Activated T-helper 2 cell treated with anti-CD3 and anti-CD28 coated beads, Interferon-gamma antibody, Interleukin-2, Interleukin-4, amounts not matched to agents 10 μg/mL and 5 μg/mL and 100 μg/mL, durations not matched to agents 14 hours and 24 hours and 36 hours (primary cell): ENCODE measurements around the gene ENDOG. TPM values are rescaled to one million over a fixed set of nuclear protein-coding genes. Genes with fewer than 3 reads are reported as not detected.
A peak's percentile ranks its signal among the peaks of the same experiment; 100 is the strongest.
"Not testable (repeated sequence)": the region's sequence is repeated elsewhere in the genome, so short reads cannot be mapped to it uniquely, and the experiment has no call there.

ENCODE experiments used
- DNase-seq: peaks from one replicate; pipeline ENCODE4 v3.0.0; 2021; ENCODE audit warnings: low spot score
- H3K27ac Mint-ChIP-seq: one replicate; pipeline ENCODE4 v1.8.0; 2021; ENCODE audit warnings: mixed read lengths
- H3K27me3 Mint-ChIP-seq: one replicate; pipeline ENCODE4 v1.8.0; 2021; ENCODE audit warnings: low read depth, mixed read lengths
- H3K36me3 Mint-ChIP-seq: one replicate; pipeline ENCODE4 v1.8.0; 2021; ENCODE audit warnings: low read depth, mixed read lengths
- H3K4me1 Mint-ChIP-seq: one replicate; pipeline ENCODE4 v1.8.0; 2021; ENCODE audit warnings: low read depth, mixed read lengths
- H3K4me3 Mint-ChIP-seq: one replicate; pipeline ENCODE4 v1.8.0; 2021; ENCODE audit warnings: low read depth, mild to moderate bottlenecking, moderate library complexity, mixed read lengths
- H3K9me3 Mint-ChIP-seq: one replicate; pipeline ENCODE4 v1.8.0; 2021; ENCODE audit warnings: mixed read lengths
- intact Hi-C: fragments of 100-400 bp; cut with micrococcal nuclease; formaldehyde crosslinking; loops from one replicate; pipeline ENCODE4 v1.15.1; 2023
- total RNA-seq: library from RNA; stranded (reverse); gene quantifications from 2 replicates; pipeline ENCODE4 v1.2.3, GENCODE V29; 2022

Gene ENDOG
- total RNA-seq, 1 donor from 2014 or later = 21.7 TPM

DNA sequence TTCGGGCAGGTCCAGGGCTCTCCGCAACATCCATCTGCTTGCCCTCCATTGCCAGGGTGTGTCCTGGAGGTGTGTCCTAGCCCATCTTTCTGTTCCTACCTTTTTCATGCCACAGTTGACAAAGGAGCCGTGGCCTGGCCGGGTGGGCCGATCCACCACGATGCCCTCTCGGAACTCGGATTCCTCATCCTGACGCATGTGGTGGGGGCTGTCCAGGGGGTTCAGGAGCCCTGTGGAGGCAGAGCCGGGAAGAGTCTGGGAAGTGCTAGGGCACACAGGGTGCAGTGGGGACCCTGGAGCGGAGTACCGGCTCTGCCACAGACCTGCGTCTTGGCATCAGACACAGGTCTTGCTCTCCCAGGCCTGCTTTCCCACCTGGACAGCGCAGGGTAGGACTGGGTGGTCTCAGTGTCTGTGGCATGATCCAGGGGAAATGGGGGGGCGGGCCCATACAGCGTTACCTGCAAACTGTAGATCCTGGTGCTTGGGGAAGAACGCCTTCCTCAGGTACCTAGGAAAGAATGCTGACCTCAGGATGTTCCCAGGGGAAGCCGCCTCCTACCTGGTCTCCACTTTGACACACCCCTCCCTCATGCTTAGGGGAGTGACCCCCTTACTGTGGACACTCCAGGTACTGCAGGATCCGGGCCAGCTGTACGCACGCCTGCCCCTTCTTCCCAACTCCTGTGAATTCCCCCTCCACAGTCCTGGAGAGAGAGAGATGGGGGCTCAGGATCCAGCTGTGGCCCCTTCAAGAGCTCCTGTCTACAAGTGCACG lies 7.8 kb downstream of the ENDOG start:
- Mint-ChIP-seq H3K9me3 (no peaks in the 10 kb centered on the region), H3K36me3 (peaks cover 73% of the 10 kb centered on the region), H3K4me1 (peaks cover 16% of the 10 kb centered on the region), H3K27me3 (no peaks in the 10 kb centered on the region), H3K27ac (no peak overlapping the region), H3K4me3 (no peak overlapping the region)
- intact Hi-C loops = loop anchor here (5.0 kb wide), 1 partner anchor 54 kb away; the partner anchor contains the start of gene ZER1
- no peak for DNase-seq

- Mint-ChIP-seq H3K4me3 (peak overlapping the region; percentile 98), H3K9me3 (no peaks in the 10 kb centered on the region), H3K27ac (peak overlapping the region; percentile 89), H3K4me1 (peaks cover 16% of the 10 kb centered on the region), H3K27me3 (no peaks in the 10 kb centered on the region), H3K36me3 (peaks cover 58% of the 10 kb centered on the region)
- intact Hi-C loops = loop anchor here (5.0 kb wide), 1 partner anchor 56 kb away; the partner anchor contains the start of gene ZER1
- DNase-seq = no peak
Observed at GRCh38 chr9:128828267-128828666, 10.0 kb downstream of the ENDOG start.

DNA sequence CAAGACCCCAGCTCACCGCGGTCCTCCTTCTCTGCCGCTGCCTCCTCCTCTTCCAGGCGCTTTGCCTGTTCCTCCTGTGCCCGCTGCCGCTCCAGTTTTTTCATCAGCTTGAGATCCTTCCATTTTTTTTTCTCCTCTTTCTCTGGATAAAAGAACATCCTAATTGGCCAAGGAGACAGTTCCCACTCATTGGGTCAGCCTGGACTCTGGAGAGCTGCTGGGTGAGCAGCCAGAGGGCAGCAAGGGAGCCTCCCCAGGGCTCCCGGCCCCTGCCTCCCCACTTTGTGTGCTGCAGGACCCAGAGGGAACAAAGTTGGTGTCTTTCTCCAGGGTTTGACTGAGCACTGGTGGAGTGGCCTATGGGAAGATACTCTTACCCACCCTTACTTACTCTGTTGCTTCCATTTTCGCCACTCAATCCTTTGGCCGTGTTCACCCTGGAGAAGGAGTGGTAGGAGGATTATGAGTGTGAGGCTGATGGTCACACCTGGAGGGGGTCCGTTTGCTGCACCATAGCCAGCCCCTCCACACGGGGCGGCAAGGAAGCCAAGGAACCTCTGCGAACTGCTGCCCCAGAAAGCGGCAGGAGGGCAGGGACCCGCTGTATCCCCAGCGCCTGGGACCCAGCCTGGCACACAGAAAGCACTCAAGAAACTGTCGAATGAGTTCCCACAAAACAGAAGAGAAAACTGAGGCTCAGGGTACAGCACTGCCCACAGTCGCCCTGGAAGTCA lies 10.6 kb downstream of the ENDOG start:
- Mint-ChIP-seq H3K9me3 (no peaks in the 10 kb centered on the region), H3K27me3 (no peaks in the 10 kb centered on the region), H3K36me3 (peaks cover 57% of the 10 kb centered on the region), H3K4me1 (peaks cover 16% of the 10 kb centered on the region), H3K27ac (peak overlapping the region; percentile 89), H3K4me3 (peak overlapping the region; percentile 98)
- intact Hi-C loops = loop anchor here (5.0 kb wide), 1 partner anchor 57 kb away; the partner anchor contains the start of gene ZER1
- no peak for DNase-seq

DNA sequence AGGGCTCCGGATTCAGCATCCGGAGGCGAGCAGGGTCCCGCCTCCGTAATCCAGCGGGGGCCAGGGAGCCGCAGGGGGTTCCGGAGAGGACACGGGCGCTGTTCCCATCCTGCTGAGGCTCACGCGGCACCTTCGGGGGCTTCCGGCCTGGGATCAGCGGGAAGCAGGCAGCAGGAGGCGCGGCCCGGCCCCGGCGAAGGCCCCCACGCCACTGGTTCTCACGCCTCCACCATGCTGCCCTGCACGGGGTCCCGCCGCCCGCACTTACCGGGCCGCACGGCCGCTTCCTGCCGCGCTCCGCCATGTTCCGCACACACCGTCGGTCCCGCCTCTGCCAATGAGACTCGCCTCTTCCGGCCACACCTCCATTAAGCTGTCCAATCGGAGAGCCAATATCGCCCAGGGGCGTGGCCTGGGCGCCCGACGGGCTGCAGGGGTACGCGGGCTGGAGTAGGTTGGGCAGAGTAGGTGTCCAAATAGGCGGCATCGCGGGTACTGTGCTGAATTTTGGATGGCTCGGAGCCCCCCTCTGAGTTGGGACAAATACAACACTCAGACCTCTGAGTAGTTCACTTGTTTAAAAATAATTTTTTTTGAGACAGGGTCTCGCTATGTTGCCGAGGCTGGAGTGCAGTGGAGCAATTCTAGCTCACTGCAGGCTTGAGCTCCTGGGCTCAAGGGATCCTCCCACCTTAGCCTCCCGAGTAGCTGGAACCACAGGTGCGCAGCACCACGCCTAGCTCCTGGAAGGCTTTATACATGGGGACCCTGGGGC lies 11.4 kb downstream of the ENDOG start, which contains the start of gene SPOUT1:
Gene SPOUT1 (minus strand): TSS at position 318 of the 775 bp plus-strand sequence. CDS start 14 bp downstream, at position 304.
- intact Hi-C loops = loop anchor here (5.0 kb wide), 1 partner anchor 57 kb away; the partner anchor contains the start of gene ZER1
- no peaks in the 10 kb centered on the region for H3K9me3 Mint-ChIP-seq
- peaks cover 16% of the 10 kb centered on the region for H3K4me1 Mint-ChIP-seq
- peaks cover 49% of the 10 kb centered on the region for H3K36me3 Mint-ChIP-seq
- no peaks in the 10 kb centered on the region for H3K27me3 Mint-ChIP-seq
- peak within 1 kb of the TSS; percentile 98 for H3K4me3 Mint-ChIP-seq
- peak; percentile 93 for DNase-seq
- H3K27ac Mint-ChIP-seq = peak within 1 kb of the TSS; percentile 89

DNA sequence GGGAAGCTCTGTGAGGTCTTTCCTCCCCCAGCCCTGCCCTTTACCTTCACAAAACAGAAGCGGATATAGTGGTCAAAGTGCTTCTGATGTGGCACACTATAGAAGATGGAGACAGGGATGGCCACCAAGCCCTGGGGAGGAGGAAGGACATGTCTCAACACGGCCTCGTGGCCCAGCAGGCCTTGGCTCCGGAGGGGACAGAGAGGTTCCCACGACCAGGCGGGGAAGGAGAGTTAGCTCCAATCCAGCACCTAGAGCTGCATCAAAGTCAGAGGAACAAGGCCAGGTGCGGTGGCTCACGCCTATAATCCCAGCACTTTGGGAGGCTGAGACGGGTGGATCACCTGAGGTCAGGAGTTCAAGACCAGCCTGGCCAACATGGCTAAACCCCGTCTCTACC lies 15.4 kb downstream of the ENDOG start:
- intact Hi-C loops = no loop called here
- Mint-ChIP-seq H3K4me1 (peaks cover 8% of the 10 kb centered on the region), H3K4me3 (no peak overlapping the region), H3K27ac (no peak overlapping the region), H3K36me3 (peaks cover 17% of the 10 kb centered on the region), H3K9me3 (no peaks in the 10 kb centered on the region), H3K27me3 (no peaks in the 10 kb centered on the region)
- no peak for DNase-seq

DNA sequence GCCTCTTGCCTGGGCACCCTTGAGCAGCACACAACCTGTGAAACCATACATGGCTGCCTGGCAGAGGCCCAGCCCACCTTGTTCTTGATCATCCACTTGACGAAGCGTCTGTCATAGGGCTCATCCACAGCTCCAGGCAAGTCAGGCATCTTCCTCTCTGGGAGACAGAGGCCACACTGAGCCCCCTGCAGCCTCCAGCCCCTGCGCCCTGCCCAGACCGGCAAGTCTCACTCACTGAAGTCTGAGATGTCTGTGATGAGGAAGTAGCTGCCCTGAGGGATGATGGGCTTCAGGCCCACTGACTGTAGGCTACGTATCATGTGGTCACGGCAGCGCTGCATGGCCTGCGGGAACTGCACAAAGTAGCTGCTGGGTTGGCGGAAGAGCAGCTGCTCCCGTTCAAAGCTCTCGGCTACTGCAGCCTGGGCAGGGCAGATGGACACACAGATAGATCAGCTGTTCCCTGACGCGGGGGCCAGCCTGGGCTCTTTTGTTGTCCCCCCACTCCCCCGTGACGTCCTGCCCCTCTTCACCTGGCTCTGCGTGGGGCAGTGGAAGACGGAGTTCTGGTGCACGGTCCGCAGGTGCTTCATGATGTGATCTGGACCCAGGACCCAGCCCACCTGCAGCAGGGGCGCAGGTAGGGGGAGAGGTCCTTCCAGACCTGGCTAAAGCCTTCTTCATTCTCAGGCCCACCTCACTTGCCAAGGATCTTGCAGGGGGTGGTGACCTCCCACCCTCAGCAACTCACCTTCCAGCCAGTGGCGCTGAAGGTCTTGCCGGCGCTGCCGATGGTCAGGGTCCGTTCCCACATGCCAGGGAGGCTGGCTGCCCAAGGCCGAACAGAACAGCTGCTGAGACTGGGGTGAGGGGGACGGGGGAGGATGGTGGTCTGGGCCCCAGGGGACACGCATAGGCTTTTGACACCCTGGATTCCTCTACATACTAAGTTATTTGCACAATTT lies 17.2 kb downstream of the ENDOG start:
- Mint-ChIP-seq H3K4me3 (no peak overlapping the region), H3K36me3 (peaks cover 9% of the 10 kb centered on the region), H3K27me3 (no peaks in the 10 kb centered on the region), H3K9me3 (no peaks in the 10 kb centered on the region), H3K4me1 (no peaks in the 10 kb centered on the region), H3K27ac (no peak overlapping the region)
- intact Hi-C loops = no loop called here
- no peak for DNase-seq

GRCh38 chr9:128836509-128837145 lies 18.3 kb downstream of the ENDOG start:
- H3K9me3 Mint-ChIP-seq = no peaks in the 10 kb centered on the region
- no peaks in the 10 kb centered on the region for H3K27me3 Mint-ChIP-seq
- H3K4me3 Mint-ChIP-seq = no peak overlapping the region
- H3K36me3 Mint-ChIP-seq = peaks cover 9% of the 10 kb centered on the region
- no peaks in the 10 kb centered on the region for H3K4me1 Mint-ChIP-seq
- H3K27ac Mint-ChIP-seq = no peak overlapping the region
- intact Hi-C loops = no loop called here
- no peak for DNase-seq

- Mint-ChIP-seq H3K9me3 (no peaks in the 10 kb centered on the region), H3K27me3 (no peaks in the 10 kb centered on the region), H3K4me3 (no peak overlapping the region), H3K4me1 (no peaks in the 10 kb centered on the region), H3K27ac (no peak overlapping the region), H3K36me3 (peaks cover 4% of the 10 kb centered on the region)
- no peak for DNase-seq
- intact Hi-C loops = no loop called here
Observed at GRCh38 chr9:128838338-128838737, 20.0 kb downstream of the ENDOG start.

DNA sequence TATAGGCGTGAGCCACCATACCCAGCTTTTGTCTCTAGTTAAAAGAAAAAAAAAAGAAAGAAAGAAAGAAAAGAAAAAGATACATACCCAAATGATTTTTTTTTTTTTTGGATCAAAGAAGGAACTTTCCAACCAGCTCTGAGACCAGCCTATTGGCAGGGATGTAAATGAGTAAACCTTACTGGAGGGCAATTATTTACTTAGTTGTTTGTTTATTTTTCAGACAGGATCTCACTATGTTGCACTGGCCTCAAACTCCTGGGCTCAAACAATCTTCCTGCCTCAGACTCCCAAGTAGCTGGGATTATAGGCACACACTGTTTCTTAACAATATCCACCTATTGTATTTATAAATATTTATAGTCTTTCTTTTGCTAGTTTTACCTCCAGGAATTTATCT lies 22.2 kb downstream of the ENDOG start:
- H3K4me1 Mint-ChIP-seq = no peaks in the 10 kb centered on the region
- no peaks in the 10 kb centered on the region for H3K9me3 Mint-ChIP-seq
- H3K36me3 Mint-ChIP-seq = peaks cover 4% of the 10 kb centered on the region
- H3K4me3 Mint-ChIP-seq = no peak overlapping the region
- H3K27ac Mint-ChIP-seq = no peak overlapping the region
- intact Hi-C loops = no loop called here
- no peaks in the 10 kb centered on the region for H3K27me3 Mint-ChIP-seq
- DNase-seq = no peak

DNA sequence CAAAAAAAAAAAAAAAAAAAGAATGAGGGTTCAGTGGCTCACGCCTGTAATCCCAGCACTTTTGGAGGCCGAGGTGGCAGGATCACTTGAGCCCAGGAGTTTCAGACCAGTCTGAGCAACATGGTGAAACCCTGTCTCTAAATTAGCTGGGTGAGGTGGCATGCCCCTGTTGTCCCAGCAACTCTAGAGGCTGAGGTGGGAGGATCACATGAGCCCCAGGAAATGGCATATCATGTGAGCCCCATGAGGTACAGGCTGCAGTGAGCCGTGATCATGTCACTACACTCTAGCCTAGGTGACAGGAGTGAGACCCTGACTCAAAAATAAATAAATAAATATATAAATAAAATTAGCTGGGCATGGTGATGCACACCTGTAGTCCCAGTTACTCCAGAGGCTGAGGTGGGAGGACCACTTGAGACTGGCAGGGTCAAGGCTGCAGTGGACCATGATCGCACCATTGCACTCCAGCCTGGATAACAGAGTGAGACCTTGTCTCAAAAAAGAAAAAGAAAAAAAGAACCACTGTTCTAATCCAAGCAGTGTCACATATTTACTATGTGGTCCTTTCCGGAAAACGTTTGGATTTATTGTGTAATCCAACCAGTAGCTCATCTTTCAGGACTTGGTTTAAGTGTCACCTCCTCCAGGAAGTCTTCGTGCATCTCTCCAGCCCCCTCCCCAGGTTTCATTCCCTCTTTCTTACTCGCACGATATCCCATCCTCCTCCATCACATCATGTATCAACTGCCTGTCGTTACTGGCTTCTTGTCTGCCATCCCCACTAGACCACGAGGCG lies 23.6 kb downstream of the ENDOG start:
- Mint-ChIP-seq H3K27ac (no peak overlapping the region), H3K4me1 (no peaks in the 10 kb centered on the region), H3K27me3 (no peaks in the 10 kb centered on the region), H3K36me3 (peaks cover 4% of the 10 kb centered on the region), H3K9me3 (no peaks in the 10 kb centered on the region), H3K4me3 (no peak overlapping the region)
- no peak for DNase-seq
- intact Hi-C loops = no loop called here

GRCh38 chr9:128843171-128843570 lies 24.9 kb downstream of the ENDOG start:
- intact Hi-C loops, H3K27ac Mint-ChIP-seq: not testable (repeated sequence)

More at GRCh38 chr9:128843171-128843570, 24.9 kb downstream of the ENDOG start:
- not testable (repeated sequence) for H3K4me3 Mint-ChIP-seq, H3K27me3 Mint-ChIP-seq, H3K9me3 Mint-ChIP-seq, DNase-seq, H3K36me3 Mint-ChIP-seq, H3K4me1 Mint-ChIP-seq
